BE2C (cell line): ENCODE data around the gene FOXD1.
"Not testable (repeated sequence)": the region's sequence is repeated elsewhere in the genome, so short reads cannot be mapped to it uniquely, and the experiment has no call there.

Source experiments
- DNase-seq: peaks from one replicate; pipeline ENCODE4 v3.0.0-alpha.2; 2020
- H3K27me3 ChIP-seq: fragments of 250-450 bp; sonication (Bioruptor Pico); 2 replicates; pipeline ENCODE4 v1.5.1; 2020; ENCODE audit warnings: mild to moderate bottlenecking
- H3K36me3 ChIP-seq: fragments of 250-450 bp; sonication (Bioruptor Pico); 2 replicates; pipeline ENCODE4 v1.5.1; 2020; ENCODE audit warnings: mild to moderate bottlenecking
- H3K4me1 ChIP-seq: fragments of 250-450 bp; sonication (Bioruptor Pico); 2 replicates; pipeline ENCODE4 v1.5.1; 2020
- H3K4me3 ChIP-seq: 2 replicates; pipeline ENCODE4 v1.5.1; 2011; ENCODE audit warnings: low read depth, low read length
- H3K9me3 ChIP-seq: fragments of 250-450 bp; sonication (Bioruptor Pico); 2 replicates; pipeline ENCODE4 v1.5.1; 2020
- CTCF ChIP-seq: IDR thresholded peaks from 2 replicates; pipeline ENCODE4 v1.5.1; 2012; ENCODE audit warnings: mild to moderate bottlenecking, low read depth, low read length

FOXD1 gene

GRCh38 chr5:73417303-73418034, 31.1 kb downstream of the FOXD1 start:
- no peaks in the 10 kb centered on the region for H3K36me3 ChIP-seq
- no peak overlapping the region for H3K4me3 ChIP-seq
- TF ChIP-seq CTCF, result no peak
- no peaks in the 10 kb centered on the region for H3K9me3 ChIP-seq
- peaks cover 7% of the 10 kb centered on the region for H3K4me1 ChIP-seq
- H3K27me3 ChIP-seq, result peaks cover 79% of the 10 kb centered on the region
- DNase-seq, result no peak

GRCh38 chr5:73415617-73416016, 33.0 kb downstream of the FOXD1 start:
- Histone ChIP-seq H3K27me3 (peaks cover 72% of the 10 kb centered on the region), H3K4me1 (peaks cover 7% of the 10 kb centered on the region), H3K36me3 (no peaks in the 10 kb centered on the region), H3K9me3 (no peaks in the 10 kb centered on the region), H3K4me3 (no peak overlapping the region)
- no peak for DNase-seq
- TF ChIP-seq CTCF, result no peak

- H3K4me1 ChIP-seq, result peaks cover 7% of the 10 kb centered on the region
- H3K36me3 ChIP-seq, result no peaks in the 10 kb centered on the region
- DNase-seq, result no peak
- H3K27me3 ChIP-seq, result peaks cover 69% of the 10 kb centered on the region
- TF ChIP-seq CTCF, result no peak
- H3K9me3 ChIP-seq, result no peaks in the 10 kb centered on the region
- no peak overlapping the region for H3K4me3 ChIP-seq
Observed at GRCh38 chr5:73415171-73415570, 33.4 kb downstream of the FOXD1 start.

GRCh38 chr5:73412597-73412988, 36.0 kb downstream of the FOXD1 start:
- H3K4me1 ChIP-seq, result 0 out of 2 replicates have a peak, but pooled peaks cover 3% of the 10 kb centered on the region
- no peak overlapping the region for H3K4me3 ChIP-seq
- no peak for TF ChIP-seq CTCF
- no peaks in the 10 kb centered on the region for H3K36me3 ChIP-seq
- peaks cover 43% of the 10 kb centered on the region for H3K27me3 ChIP-seq
- no peaks in the 10 kb centered on the region for H3K9me3 ChIP-seq
- no peak for DNase-seq

- Histone ChIP-seq H3K36me3 (no peaks in the 10 kb centered on the region), H3K9me3 (no peaks in the 10 kb centered on the region), H3K4me3 (no peak overlapping the region), H3K4me1 (no peaks in the 10 kb centered on the region), H3K27me3 (peaks cover 38% of the 10 kb centered on the region)
- DNase-seq, result no peak
- TF ChIP-seq CTCF, result no peak
Observed at GRCh38 chr5:73411936-73412596, 36.5 kb downstream of the FOXD1 start.

GRCh38 chr5:73409927-73410326, 38.6 kb downstream of the FOXD1 start:
- H3K4me3 ChIP-seq, H3K4me1 ChIP-seq, H3K9me3 ChIP-seq, DNase-seq, H3K36me3 ChIP-seq: not testable (repeated sequence)
- H3K27me3 ChIP-seq, result peaks cover 25% of the 10 kb centered on the region
